ENCODE measurements around the gene FANCC.

The FANCC gene

GRCh38 chr9:95058121-95058785, 259.3 kb downstream of the FANCC start:
- H3K9me3 ChIP-seq (ENCODE audit: control insufficient read depth, insufficient read depth, low read length), result no peaks in the 10 kb centered on the region
- H3K4me1 ChIP-seq (ENCODE audit: insufficient read depth, low read length), result peaks cover 17% of the 10 kb centered on the region
- H3K36me3 ChIP-seq (ENCODE audit: insufficient read depth, low read length), result no peaks in the 10 kb centered on the region
- H3K9ac ChIP-seq (ENCODE audit: low read depth, low read length), result no peak overlapping the region

GRCh38 chr9:95057101-95057500, 260.4 kb downstream of the FANCC start:
- no peak overlapping the region for H3K9ac ChIP-seq (ENCODE audit: low read depth, low read length)
- H3K4me1 ChIP-seq (ENCODE audit: insufficient read depth, low read length), result peaks cover 17% of the 10 kb centered on the region
- no peaks in the 10 kb centered on the region for H3K36me3 ChIP-seq (ENCODE audit: insufficient read depth, low read length)
- no peaks in the 10 kb centered on the region for H3K9me3 ChIP-seq (ENCODE audit: control insufficient read depth, insufficient read depth, low read length)

- no peak overlapping the region for H3K9ac ChIP-seq (ENCODE audit: low read depth, low read length)
- H3K9me3 ChIP-seq (ENCODE audit: control insufficient read depth, insufficient read depth, low read length), result no peaks in the 10 kb centered on the region
- H3K36me3 ChIP-seq (ENCODE audit: insufficient read depth, low read length), result no peaks in the 10 kb centered on the region
- H3K4me1 ChIP-seq (ENCODE audit: insufficient read depth, low read length), result peaks cover 17% of the 10 kb centered on the region
Observed at GRCh38 chr9:95055851-95056551, 261.5 kb downstream of the FANCC start.

GRCh38 chr9:95055334-95055850, 262.1 kb downstream of the FANCC start:
- Histone ChIP-seq H3K4me1 (ENCODE audit: insufficient read depth, low read length) (peaks cover 15% of the 10 kb centered on the region), H3K9ac (ENCODE audit: low read depth, low read length) (no peak overlapping the region), H3K9me3 (ENCODE audit: control insufficient read depth, insufficient read depth, low read length) (no peaks in the 10 kb centered on the region)

GRCh38 chr9:95053611-95054570, 263.6 kb downstream of the FANCC start:
- no peak overlapping the region for H3K9ac ChIP-seq (ENCODE audit: low read depth, low read length)
- no peaks in the 10 kb centered on the region for H3K9me3 ChIP-seq (ENCODE audit: control insufficient read depth, insufficient read depth, low read length)
- H3K36me3 ChIP-seq (ENCODE audit: insufficient read depth, low read length), result no peaks in the 10 kb centered on the region
- H3K4me1 ChIP-seq (ENCODE audit: insufficient read depth, low read length), result peaks cover 20% of the 10 kb centered on the region

More at GRCh38 chr9:95055334-95055850, 262.1 kb downstream of the FANCC start:
- no peaks in the 10 kb centered on the region for H3K36me3 ChIP-seq (ENCODE audit: insufficient read depth, low read length)

- no peaks in the 10 kb centered on the region for H3K9me3 ChIP-seq (ENCODE audit: control insufficient read depth, insufficient read depth, low read length)
- H3K4me1 ChIP-seq (ENCODE audit: insufficient read depth, low read length), result peaks cover 27% of the 10 kb centered on the region; the same call in 1 of the 2 replicates
- no peaks in the 10 kb centered on the region for H3K36me3 ChIP-seq (ENCODE audit: insufficient read depth, low read length)
- H3K9ac ChIP-seq (ENCODE audit: low read depth, low read length), result no peak overlapping the region
Observed at GRCh38 chr9:95049761-95050160, 267.7 kb downstream of the FANCC start.

Measured in ES-I3 (cell line).